ENCODE measurements around the gene LGMN. TPM values are rescaled to one million over a fixed set of nuclear protein-coding genes. Genes with fewer than 3 reads are reported as not detected.
"Not testable (repeated sequence)": the region's sequence is repeated elsewhere in the genome, so short reads cannot be mapped to it uniquely, and the experiment has no call there.

Gene LGMN
- total RNA-seq, 1 experiment from 2014 or later: 57.4 TPM

DNA sequence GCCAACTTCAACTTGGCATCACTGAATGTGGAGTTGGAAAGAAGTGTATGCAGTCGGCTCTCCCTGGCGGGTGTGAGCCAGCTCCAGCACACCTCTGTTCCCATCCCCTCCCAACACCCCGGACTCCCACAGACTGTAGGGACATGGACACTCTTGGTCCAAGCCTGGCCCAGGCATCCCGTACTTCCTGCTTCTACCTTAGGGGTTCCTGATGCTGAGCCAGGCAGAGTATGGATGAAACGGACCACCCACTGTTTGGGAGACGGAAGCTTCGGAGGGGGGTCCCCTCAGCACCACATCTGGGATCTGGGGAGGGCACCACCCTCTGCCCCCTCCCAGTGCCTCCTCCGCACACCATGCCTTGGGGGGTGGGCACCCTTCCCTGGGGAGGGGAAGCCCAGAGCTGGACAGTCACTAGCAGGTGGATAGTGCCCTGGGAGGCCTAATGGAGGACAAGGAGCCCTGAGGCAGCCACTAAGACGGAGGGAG, 62.0 kb downstream of the LGMN start:
- no peak for DNase-seq
- H3K27me3 ChIP-seq (ENCODE audit: control insufficient read depth, insufficient read depth, low read length): peaks cover 19% of the 10 kb centered on the region
- H3K36me3 ChIP-seq (replicated peaks; ENCODE audit: control insufficient read depth, insufficient read depth, low read length): no peaks in the 10 kb centered on the region
- H3K4me3 ChIP-seq (ENCODE audit: insufficient read depth, low read depth, low read length): no peak overlapping the region

DNA sequence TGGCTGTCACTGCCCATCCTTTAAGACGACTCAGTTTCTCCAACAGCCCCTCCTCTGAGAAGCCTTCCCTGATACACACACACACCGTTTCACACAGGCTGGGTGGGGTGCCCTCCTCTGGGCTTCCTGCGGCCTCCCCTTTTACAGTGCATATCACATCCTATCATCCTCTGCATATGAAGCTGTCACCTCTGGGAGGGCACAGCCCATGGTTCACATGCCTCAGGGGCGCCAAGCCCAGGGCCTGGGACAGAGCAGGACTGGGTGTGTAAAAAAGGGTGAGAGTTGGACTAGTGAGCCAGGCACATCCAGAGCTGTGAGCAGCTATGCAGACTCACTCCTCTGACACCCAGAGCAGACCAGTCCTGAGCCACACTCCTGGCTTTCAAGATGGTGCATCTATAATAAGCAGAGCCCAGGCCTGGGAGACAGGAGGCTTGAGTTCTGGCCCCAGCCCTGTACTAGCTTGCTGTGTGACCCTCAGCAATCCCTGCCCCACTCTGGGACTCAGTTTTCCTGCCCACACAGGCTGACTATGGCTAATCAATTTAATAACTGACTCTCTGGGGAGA, 62.6 kb downstream of the LGMN start:
- H3K4me3 ChIP-seq (ENCODE audit: insufficient read depth, low read depth, low read length): no peak overlapping the region
- peaks cover 19% of the 10 kb centered on the region for H3K27me3 ChIP-seq (ENCODE audit: control insufficient read depth, insufficient read depth, low read length)
- no peaks in the 10 kb centered on the region for H3K36me3 ChIP-seq (replicated peaks; ENCODE audit: control insufficient read depth, insufficient read depth, low read length)
- no peak for DNase-seq

DNA sequence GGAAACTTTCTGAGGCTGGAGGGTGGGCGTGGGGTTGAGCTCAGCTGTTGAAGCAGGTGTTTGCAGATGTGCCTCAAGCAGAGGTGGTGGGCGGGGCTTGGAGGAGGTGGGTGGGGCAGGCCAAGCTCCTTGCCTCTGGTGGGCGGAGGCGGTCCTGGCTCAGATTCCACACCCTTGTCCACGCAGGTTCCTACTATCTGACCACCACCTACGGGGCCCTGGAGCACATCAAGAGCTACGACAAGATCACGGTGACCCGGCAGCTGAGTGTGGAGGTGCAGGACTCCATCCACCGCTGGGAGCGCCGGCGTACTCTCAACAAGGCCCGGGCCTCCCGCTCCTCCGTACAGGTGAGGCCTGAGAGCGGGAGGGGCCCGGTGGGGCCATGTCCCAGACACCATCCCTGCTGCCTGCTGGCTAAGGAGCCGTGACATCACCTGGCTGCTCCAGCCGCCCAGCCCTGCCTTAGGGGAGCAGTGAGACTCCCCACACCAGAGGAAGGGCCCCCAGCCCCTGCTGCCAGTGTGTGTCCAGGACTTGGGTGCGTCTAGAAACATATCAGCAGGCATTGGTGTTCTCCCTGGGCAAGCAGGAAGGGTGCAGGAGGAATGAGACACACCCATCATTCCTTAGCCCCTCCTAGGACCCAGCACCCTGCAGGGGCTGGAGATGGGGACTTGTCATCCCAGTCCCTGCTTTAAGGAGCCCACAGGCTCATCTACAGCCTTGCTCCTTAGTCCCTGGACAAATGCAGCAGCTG, 63.4 kb downstream of the LGMN start:
- peaks cover 19% of the 10 kb centered on the region for H3K27me3 ChIP-seq (ENCODE audit: control insufficient read depth, insufficient read depth, low read length)
- no peak overlapping the region for H3K4me3 ChIP-seq (ENCODE audit: insufficient read depth, low read depth, low read length)
- H3K36me3 ChIP-seq (replicated peaks; ENCODE audit: control insufficient read depth, insufficient read depth, low read length): no peaks in the 10 kb centered on the region
- peak; percentile 83 for DNase-seq

DNA sequence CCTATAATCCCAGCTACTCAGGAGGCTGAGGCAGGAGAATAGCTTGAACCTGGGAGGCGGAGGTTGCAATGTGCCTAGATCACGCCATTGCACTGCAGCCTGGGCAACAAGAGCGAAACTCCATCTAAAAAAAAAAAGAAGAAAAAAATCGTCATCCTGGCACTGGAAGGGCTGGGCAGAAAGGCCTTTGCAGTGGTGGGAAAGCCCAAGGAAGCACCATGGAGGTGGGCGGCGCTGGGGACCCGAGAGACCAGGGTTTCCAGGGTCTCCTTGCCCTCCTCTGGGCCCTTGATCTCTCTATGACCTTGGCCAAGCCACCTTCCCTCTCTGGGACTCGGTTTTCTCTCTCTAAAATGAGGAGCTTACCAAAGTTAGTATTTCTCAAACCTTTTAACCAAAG, 65.4 kb downstream of the LGMN start:
- Histone ChIP-seq H3K36me3 (replicated peaks; ENCODE audit: control insufficient read depth, insufficient read depth, low read length) (no peaks in the 10 kb centered on the region), H3K4me3 (ENCODE audit: insufficient read depth, low read depth, low read length) (no peak overlapping the region), H3K27me3 (ENCODE audit: control insufficient read depth, insufficient read depth, low read length) (peaks cover 13% of the 10 kb centered on the region)
- no peak for DNase-seq

DNA sequence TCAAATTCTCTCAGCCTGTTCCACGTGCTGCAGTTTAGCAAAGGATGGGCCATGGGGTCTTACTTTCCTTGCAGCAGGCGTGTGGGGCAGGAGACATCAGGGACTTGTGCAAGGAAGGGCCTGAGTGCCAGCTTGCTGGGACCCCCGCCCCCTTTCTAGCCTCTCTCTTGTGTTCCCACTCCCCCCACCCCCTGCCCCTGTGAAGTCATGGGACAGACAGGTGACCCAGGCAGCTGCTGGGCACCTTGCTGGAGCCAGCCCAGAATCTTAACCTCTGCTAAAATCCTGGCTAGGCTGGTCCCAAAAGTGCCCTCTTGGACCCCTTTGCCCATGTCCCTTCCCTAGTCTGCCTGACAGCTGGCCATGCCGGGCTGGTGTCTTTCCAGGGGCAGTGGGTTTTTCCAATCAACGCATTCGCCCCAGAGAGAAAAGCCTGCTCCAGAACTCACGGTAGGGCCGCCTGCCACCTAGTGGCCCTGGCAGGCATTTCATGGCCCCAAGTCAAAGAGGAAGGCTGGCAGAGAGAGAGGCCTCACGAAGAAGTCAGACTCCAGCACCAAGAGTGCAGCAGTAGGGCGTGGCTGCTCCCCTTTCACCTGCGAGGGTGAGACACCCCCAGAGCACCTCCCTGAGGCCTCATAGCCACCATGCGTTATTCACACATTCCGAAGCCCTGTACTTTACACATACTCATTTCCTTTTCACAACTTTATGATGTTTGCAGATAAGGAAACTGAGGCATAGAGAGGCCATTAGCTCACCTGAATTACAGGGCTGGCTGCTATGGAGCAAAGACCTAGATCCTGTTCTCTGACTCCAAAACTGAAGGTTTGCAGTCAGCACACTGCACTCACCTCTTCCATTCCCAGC, 67.4 kb downstream of the LGMN start:
- peak; percentile 93 for DNase-seq
- Histone ChIP-seq H3K4me3 (ENCODE audit: insufficient read depth, low read depth, low read length) (no peak overlapping the region), H3K27me3 (ENCODE audit: control insufficient read depth, insufficient read depth, low read length) (no peaks in the 10 kb centered on the region), H3K36me3 (replicated peaks; ENCODE audit: control insufficient read depth, insufficient read depth, low read length) (no peaks in the 10 kb centered on the region)

DNA sequence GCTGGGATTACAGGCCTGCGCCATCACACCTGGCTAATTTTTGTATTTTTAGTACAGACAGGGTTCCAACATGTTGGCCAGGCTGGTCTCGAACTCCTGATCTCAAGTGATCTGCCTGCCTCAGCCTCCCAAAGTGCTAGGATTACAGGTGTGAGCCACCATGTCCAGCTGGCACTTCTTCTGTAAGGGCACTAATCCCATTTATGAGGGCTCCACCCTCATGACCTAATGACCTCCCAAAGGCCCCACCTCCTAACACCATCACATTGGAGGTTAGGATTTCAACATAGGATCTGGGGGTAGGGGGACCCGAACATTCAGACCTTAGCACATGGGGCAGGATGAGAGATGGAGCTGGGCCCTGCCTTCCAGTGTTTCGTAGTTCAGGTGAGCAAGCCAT, 68.1 kb downstream of the LGMN start:
- not testable (repeated sequence) for H3K4me3 ChIP-seq (ENCODE audit: insufficient read depth, low read depth, low read length); H3K36me3 ChIP-seq (replicated peaks; ENCODE audit: control insufficient read depth, insufficient read depth, low read length); H3K27me3 ChIP-seq (ENCODE audit: control insufficient read depth, insufficient read depth, low read length); DNase-seq

DNA sequence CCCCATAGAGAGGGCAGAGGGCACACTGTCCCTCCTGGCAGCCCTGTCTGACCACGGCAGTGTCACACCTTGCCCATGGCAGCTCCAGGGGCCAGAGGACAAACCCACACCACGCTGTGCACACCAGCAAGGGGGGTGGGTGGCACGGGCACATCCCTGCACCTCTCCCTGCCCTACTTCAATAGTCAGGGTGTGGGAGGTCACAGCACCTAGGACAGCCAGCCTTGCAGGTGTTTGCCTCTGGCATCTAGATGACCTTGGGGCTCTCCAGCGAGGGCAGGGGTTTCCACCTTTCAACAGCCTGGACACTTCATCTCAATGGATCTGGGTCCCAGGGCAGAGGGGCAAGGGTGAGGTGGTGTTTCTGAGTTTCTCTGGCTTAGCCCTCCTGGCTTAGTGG, 69.2 kb downstream of the LGMN start:
- DNase-seq: no peak
- Histone ChIP-seq H3K36me3 (replicated peaks; ENCODE audit: control insufficient read depth, insufficient read depth, low read length) (no peaks in the 10 kb centered on the region), H3K4me3 (ENCODE audit: insufficient read depth, low read depth, low read length) (no peak overlapping the region), H3K27me3 (ENCODE audit: control insufficient read depth, insufficient read depth, low read length) (no peaks in the 10 kb centered on the region)

DNA sequence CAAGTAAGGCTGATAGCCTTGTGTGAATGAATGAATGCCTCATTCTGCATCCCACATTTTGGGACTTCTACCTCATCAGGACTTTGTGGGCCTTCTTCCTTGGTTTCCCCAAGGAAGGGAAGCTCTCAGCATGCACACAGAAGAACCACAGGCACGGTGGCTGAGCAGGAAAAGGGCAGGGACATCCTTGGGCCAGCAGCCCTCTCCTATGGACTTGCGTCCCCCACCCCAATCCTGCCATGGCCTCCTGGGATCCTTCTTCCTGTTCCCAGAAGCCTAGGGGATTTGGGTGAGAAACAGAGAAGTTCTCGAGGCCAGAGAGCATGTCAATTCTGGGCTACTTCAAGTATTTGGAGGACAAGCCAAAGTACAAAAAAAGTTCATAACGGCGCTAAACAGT, 69.7 kb downstream of the LGMN start:
- DNase-seq: no peak
- Histone ChIP-seq H3K27me3 (ENCODE audit: control insufficient read depth, insufficient read depth, low read length) (no peaks in the 10 kb centered on the region), H3K36me3 (replicated peaks; ENCODE audit: control insufficient read depth, insufficient read depth, low read length) (no peaks in the 10 kb centered on the region), H3K4me3 (ENCODE audit: insufficient read depth, low read depth, low read length) (no peak overlapping the region)

DNA sequence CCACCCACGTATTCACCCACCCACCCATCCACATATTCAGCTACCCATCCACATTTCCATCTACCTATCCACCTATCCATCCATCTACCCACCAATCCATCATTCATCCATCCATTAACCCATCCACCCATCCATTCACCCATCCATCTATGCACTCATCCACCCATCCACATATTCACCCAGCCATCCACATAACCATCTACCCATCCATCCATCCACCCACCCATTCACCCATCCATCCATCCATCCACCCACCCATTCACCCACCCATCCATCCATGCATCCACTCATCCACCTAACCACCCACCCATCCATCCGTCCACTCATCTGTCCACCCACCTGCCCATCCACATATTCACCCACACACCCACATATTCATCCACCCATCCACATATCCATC, 70.5 kb downstream of the LGMN start:
- DNase-seq: no peak
- Histone ChIP-seq H3K36me3 (replicated peaks; ENCODE audit: control insufficient read depth, insufficient read depth, low read length) (no peaks in the 10 kb centered on the region), H3K4me3 (ENCODE audit: insufficient read depth, low read depth, low read length) (no peak overlapping the region), H3K27me3 (ENCODE audit: control insufficient read depth, insufficient read depth, low read length) (no peaks in the 10 kb centered on the region)

DNA sequence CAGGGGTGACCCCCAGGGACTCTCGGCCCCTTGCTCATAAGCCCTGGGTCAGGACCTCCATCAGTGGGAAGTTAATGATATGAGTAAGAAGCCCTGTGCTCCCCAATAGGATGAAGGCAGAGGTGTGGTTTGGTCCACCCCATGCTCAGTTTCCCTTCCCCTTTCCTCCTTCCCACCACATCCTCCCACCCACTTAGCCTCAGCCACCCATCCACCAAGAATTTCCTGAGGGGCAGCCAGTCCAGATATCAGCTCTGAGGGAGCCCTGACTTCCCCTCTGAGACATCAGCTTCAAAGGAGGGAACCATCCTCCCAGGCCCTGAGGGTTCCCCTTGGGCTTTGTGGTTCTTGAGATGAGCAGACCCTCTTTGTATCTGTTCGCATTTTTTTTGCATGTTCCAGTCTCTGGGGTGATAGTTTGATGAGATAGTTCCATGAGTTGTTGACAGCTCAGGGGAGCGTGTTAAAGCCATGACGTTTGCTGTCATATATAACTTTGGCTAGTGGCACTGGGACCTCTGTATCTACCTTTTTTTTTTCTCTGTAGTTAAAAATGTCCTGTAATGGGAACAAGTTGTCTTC, 71.2 kb downstream of the LGMN start:
- Histone ChIP-seq H3K4me3 (ENCODE audit: insufficient read depth, low read depth, low read length) (no peak overlapping the region), H3K27me3 (ENCODE audit: control insufficient read depth, insufficient read depth, low read length) (no peaks in the 10 kb centered on the region), H3K36me3 (replicated peaks; ENCODE audit: control insufficient read depth, insufficient read depth, low read length) (no peaks in the 10 kb centered on the region)
- no peak for DNase-seq

DNA sequence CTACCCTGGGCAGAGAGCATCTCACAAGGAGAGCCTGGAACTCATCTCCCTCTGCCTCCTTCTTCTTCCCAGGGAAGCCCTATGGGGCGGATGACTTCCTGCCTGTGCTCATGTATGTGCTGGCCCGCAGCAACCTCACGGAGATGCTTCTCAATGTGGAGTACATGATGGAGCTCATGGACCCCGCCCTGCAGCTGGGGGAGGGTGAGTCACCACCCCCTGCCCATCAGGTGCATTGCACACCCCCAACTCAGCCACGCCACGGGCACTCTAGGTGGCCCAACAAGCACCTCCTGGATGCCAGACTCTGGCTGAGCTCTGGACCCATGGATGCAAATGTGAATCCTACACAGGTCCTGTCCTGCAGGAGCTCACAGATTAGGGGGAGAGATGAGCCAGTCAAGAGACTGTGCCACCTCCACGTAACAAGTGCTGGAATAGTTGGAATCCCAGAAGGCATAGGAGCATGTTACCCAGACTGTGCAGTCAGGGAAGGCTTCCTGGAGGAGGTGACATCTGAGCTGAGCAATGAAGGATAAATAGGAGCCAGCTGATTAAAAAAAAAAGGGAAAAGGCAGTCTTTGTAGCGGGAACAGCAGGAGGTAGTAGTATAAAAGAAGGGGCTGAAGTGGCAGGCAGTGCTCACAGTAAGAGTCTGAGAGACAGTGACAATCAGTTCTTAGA, 71.9 kb downstream of the LGMN start:
- no peaks in the 10 kb centered on the region for H3K27me3 ChIP-seq (ENCODE audit: control insufficient read depth, insufficient read depth, low read length)
- no peak overlapping the region for H3K4me3 ChIP-seq (ENCODE audit: insufficient read depth, low read depth, low read length)
- H3K36me3 ChIP-seq (replicated peaks; ENCODE audit: control insufficient read depth, insufficient read depth, low read length): no peaks in the 10 kb centered on the region
- no peak for DNase-seq

DNA sequence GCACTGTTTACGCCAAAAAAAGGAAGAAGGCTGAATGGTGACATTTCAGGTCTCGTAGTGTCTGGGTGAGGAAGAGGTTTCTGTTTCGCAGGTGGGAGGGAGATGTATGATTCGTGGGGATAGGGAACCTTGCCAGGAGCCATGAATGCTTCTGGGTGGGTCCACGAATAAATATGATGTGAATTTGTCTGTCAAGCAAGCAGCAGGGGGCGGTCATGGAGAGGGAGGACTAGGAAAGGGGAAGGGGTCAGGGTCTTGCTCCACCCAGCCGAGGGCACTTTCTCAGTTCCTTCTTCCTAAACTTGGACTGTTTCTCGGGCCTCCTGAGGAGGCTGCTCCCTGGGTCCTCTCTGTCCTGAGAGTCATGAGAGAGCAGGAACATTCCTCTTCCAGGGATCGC, 72.5 kb downstream of the LGMN start:
- Histone ChIP-seq H3K4me3 (ENCODE audit: insufficient read depth, low read depth, low read length) (no peak overlapping the region), H3K27me3 (ENCODE audit: control insufficient read depth, insufficient read depth, low read length) (no peaks in the 10 kb centered on the region)
- DNase-seq: no peak

DNA sequence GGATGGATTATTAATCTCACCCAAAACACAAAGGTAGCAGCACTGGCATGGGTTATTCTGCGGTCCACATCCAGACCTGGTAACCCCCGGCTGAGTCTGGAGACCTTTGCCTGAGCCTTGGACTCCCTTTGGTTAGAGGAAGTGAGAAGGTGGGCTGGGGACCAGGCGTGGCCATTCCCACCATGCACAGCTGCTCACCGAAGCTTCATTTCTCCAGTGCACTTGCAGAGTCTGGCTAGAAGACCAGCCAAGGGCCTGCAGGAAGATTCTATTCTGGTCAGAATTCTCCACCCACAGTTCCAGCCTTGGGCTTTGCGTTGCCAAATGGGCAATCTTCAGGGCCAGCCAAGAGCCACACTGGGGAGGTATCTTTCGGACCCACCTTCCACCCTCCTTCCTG, 73.0 kb downstream of the LGMN start:
- no peak for DNase-seq
- no peaks in the 10 kb centered on the region for H3K27me3 ChIP-seq (ENCODE audit: control insufficient read depth, insufficient read depth, low read length)
- no peak overlapping the region for H3K4me3 ChIP-seq (ENCODE audit: insufficient read depth, low read depth, low read length)
- H3K36me3 ChIP-seq (replicated peaks; ENCODE audit: control insufficient read depth, insufficient read depth, low read length): no peaks in the 10 kb centered on the region

More for the DNA sequence above, 72.5 kb downstream of the LGMN start:
- H3K36me3 ChIP-seq (replicated peaks; ENCODE audit: control insufficient read depth, insufficient read depth, low read length): no peaks in the 10 kb centered on the region

DNA sequence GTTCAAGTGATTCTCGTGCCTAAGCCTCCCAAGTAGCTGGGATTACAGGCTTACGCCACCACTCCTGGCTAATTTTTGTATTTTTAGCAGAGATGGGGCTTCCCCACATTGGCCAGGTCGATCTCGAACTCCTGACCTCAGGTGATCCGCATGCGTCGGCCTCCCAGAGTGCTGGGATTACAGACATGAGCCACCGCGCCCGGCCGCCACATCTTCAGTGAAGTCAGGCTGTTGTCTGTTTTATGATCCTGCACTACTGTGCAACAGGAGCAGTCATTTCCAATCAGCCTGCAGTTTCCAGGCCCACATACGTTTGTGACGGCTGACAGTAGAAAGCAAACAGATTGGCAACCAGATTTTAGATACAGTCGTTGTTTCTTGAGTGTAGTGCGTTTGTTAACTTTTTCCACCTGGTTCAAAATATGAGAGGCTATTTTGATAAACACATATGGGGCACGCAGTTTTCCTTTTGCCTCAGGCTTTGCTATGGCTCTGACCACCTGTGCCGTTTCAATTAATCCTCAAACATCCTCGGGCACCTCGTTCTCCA, 74.8 kb downstream of the LGMN start:
- no peaks in the 10 kb centered on the region for H3K27me3 ChIP-seq (ENCODE audit: control insufficient read depth, insufficient read depth, low read length)
- H3K36me3 ChIP-seq (replicated peaks; ENCODE audit: control insufficient read depth, insufficient read depth, low read length): no peaks in the 10 kb centered on the region
- H3K4me3 ChIP-seq (ENCODE audit: insufficient read depth, low read depth, low read length): no peak overlapping the region
- no peak for DNase-seq
